A549 (cell line): ENCODE results near the gene RPS14. TPM values are rescaled to one million over a fixed set of nuclear protein-coding genes. Genes with fewer than 3 reads are reported as not detected.
A peak's percentile ranks its signal among the peaks of the same experiment; 100 is the strongest.

Source experiments
- ATAC-seq, 2 experiments: fragments of 200-7000 bp in 1 of 2; fragments of >200 bp in 1 of 2; cut with Nextera tagmentation in 1 of 2; cut with Tn5 transposase in 1 of 2; 3 replicates each; pipeline versions ENCODE4 v1.8.0 to v1.9.1; 2018 to 2020; ENCODE audit warnings: mild to moderate bottlenecking in 1 of 2, moderate library complexity in 1 of 2
- CTCF ChIA-PET: fragments of 300-600 bp; sonication (Branson Sonifier 250); formaldehyde crosslinking; extraction: SDS; loops from one replicate; lab custom pipeline; 2021; ENCODE audit warnings: antibody characterized with exemption, inconsistent platforms; lab: Yijun Ruan, JAX
- POLR2A ChIA-PET: fragments of 350-600 bp; formaldehyde crosslinking; extraction: SDS; loops from one replicate; lab custom pipeline; 2021; ENCODE audit warnings: antibody characterized with exemption, inconsistent platforms; lab: Yijun Ruan, JAX
- DNase-seq, 2 experiments: peaks; one replicate each; pipeline versions ENCODE4 v3.0.0 to v3.0.0-alpha.2; 2011 to 2016; ENCODE audit warnings: low read depth in 1 of 2, low spot score in 1 of 2
- FAIRE-seq: peaks from 2 replicates; lab custom pipeline; 2011; peaks lifted over from hg19 to GRCh38; lab: Jason Lieb, UNC
- H3K27ac ChIP-seq, 2 experiments: fragments of >200 bp; sonication (Bioruptor Twin); formaldehyde crosslinking; 3 replicates each; pipeline ENCODE4 v1.5.1; 2016 to 2017
- H3K4me1 ChIP-seq: fragments of >200 bp; sonication (Bioruptor Twin); formaldehyde crosslinking; 3 replicates; pipeline ENCODE4 v1.6.1; 2016
- H3K4me2 ChIP-seq: fragments of >200 bp; sonication (Bioruptor Twin); formaldehyde crosslinking; 3 replicates; pipeline ENCODE4 v1.6.1; 2016
- H3K4me3 ChIP-seq: fragments of >200 bp; sonication (Bioruptor Twin); formaldehyde crosslinking; 3 replicates; pipeline ENCODE4 v1.5.1; 2016
- H3K9me3 ChIP-seq: fragments of >200 bp; sonication (Bioruptor Twin); formaldehyde crosslinking; 3 replicates; pipeline ENCODE4 v1.6.1; 2016
- BHLHE40 ChIP-seq: IDR thresholded peaks from 2 replicates; pipeline ENCODE4 v1.6.1; 2012; ENCODE audit warnings: low read depth, low read length, inconsistent platforms
- CEBPB ChIP-seq, 2 experiments: fragments of >200 bp in 1 of 2; sonication (Bioruptor Twin) in 1 of 2; formaldehyde crosslinking in 1 of 2; IDR thresholded peaks; 2 replicates each; pipeline ENCODE4 v1.6.1; 2012 to 2016
- CHD4 ChIP-seq: fragments of 200-600 bp; sonication (generic); IDR thresholded peaks from 2 replicates; pipeline ENCODE4 v1.6.1; 2016; ENCODE audit warnings: antibody characterized with exemption, mild to moderate bottlenecking, borderline replicate concordance
- FOSB ChIP-seq: fragments of 250-450 bp; sonication (Bioruptor Pico); IDR thresholded peaks from 2 replicates; pipeline ENCODE4 v1.5.0; 2020; ENCODE audit warnings: mild to moderate bottlenecking, moderate library complexity
- GATA3 ChIP-seq: IDR thresholded peaks from 2 replicates; pipeline ENCODE4 v1.6.1; 2012; ENCODE audit warnings: borderline replicate concordance
- HDAC2 ChIP-seq: fragments of 200-600 bp; sonication (generic); IDR thresholded peaks from 2 replicates; pipeline ENCODE4 v1.6.1; 2016
- HOXA7 ChIP-seq: fragments of 250-450 bp; sonication (Bioruptor Pico); IDR thresholded peaks from 2 replicates; pipeline ENCODE4 v1.5.0; 2020; ENCODE audit warnings: mild to moderate bottlenecking, moderate library complexity
- JUN ChIP-seq, 2 experiments: fragments of >200 bp; sonication (Bioruptor Twin); formaldehyde crosslinking; IDR thresholded peaks; 2 replicates in 1 of 2; 3 replicates in 1 of 2; pipeline ENCODE4 v1.6.1; 2016 to 2017
- KDM1A ChIP-seq: fragments of 200-600 bp; sonication (generic); IDR thresholded peaks from 2 replicates; pipeline ENCODE4 v1.6.1; 2016; ENCODE audit warnings: low read depth, mild to moderate bottlenecking
- MAZ ChIP-seq: fragments of 150-350 bp; IDR thresholded peaks from 2 replicates; pipeline ENCODE4 v1.6.1; 2014; ENCODE audit warnings: antibody characterized with exemption, low read depth, low read length, borderline replicate concordance
- NFE2L2 ChIP-seq: fragments of 150-350 bp; conservative IDR thresholded peaks from 2 replicates; pipeline ENCODE4 v1.6.1; 2014; ENCODE audit warnings: low read length
- NPAS2 ChIP-seq: fragments of 250-450 bp; sonication (Bioruptor Pico); IDR thresholded peaks from 2 replicates; pipeline ENCODE4 v1.8.0; 2022; ENCODE audit warnings: mild to moderate bottlenecking, moderate library complexity, borderline replicate concordance
- RAD21 ChIP-seq, 2 experiments: fragments of >200 bp in 1 of 2; sonication (Bioruptor Twin) in 1 of 2; formaldehyde crosslinking in 1 of 2; IDR thresholded peaks in 1 of 2; conservative IDR thresholded peaks in 1 of 2; 2 replicates in 1 of 2; 3 replicates in 1 of 2; pipeline ENCODE4 v1.6.1; 2012 to 2018; ENCODE audit warnings: inconsistent platforms in 1 of 2
- RARB ChIP-seq: fragments of 250-450 bp; sonication (Bioruptor Pico); IDR thresholded peaks from 2 replicates; pipeline ENCODE4 v1.8.0; 2021; ENCODE audit warnings: mild to moderate bottlenecking, moderate library complexity
- RCOR1 ChIP-seq: fragments of 150-350 bp; IDR thresholded peaks from 2 replicates; pipeline ENCODE4 v1.6.1; 2014; ENCODE audit warnings: antibody characterized with exemption, low read length, low read depth
- RFX5 ChIP-seq: fragments of 450-650 bp; IDR thresholded peaks from 2 replicates; pipeline ENCODE4 v1.7.1; 2014; ENCODE audit warnings: antibody characterized with exemption, mild to moderate bottlenecking, moderate library complexity
- TP53 ChIP-seq: fragments of 250-450 bp; sonication (Bioruptor Pico); IDR thresholded peaks from 2 replicates; pipeline ENCODE4 v1.5.0; 2021; ENCODE audit warnings: mild to moderate bottlenecking, moderate library complexity
- ZFP36 ChIP-seq: fragments of 450-650 bp; IDR thresholded peaks from 2 replicates; pipeline ENCODE4 v1.6.1; 2014; ENCODE audit warnings: borderline replicate concordance; ENCODE audit not compliant: partially characterized antibody
- ZSCAN20 ChIP-seq: fragments of 250-450 bp; sonication (Bioruptor Pico); IDR thresholded peaks from 2 replicates; pipeline ENCODE4 v1.8.0; 2022; ENCODE audit warnings: mild to moderate bottlenecking, moderate library complexity
- WGBS: methylation state at CpG from one replicate; pipeline ENCODE4 v1.1.6; 2017; ENCODE audit errors: missing lambda C conversion rate; 5-methylcytosine and 5-hydroxymethylcytosine counted together
- polyA plus RNA-seq, 4 experiments: library from polyadenylated mRNA; depleted of rRNA in 3 of 4; stranded (reverse); fragments of >200 nt; fragmentation: RNase III in 1 of 4; extraction: RNeasy Plus Mini Kit Qiagen cat#74134 plus additional on column Dnase treatment in 1 of 4; gene quantifications; 2 replicates in 3 of 4; 3 replicates in 1 of 4; pipeline ENCODE4 v1.2.3, GENCODE V29; 2011 to 2017
- TF ChIP-seq, protein P1 (sequence below): fragments of 200-600 bp; sonication (generic); IDR thresholded peaks from 2 replicates; pipeline ENCODE4 v1.6.1; 2016; ENCODE audit warnings: antibody characterized with exemption, mild to moderate bottlenecking, moderate library complexity
- TF ChIP-seq, protein P2 (sequence below): fragments of 150-350 bp; IDR thresholded peaks from 2 replicates; pipeline ENCODE4 v1.6.1; 2014; ENCODE audit warnings: low read depth, mild to moderate bottlenecking, low read length

RPS14 gene
- polyA plus RNA-seq, 2 of the 4 experiments (the other 2 are of a cell fraction), result 3,794 to 3,799 TPM

DNA sequence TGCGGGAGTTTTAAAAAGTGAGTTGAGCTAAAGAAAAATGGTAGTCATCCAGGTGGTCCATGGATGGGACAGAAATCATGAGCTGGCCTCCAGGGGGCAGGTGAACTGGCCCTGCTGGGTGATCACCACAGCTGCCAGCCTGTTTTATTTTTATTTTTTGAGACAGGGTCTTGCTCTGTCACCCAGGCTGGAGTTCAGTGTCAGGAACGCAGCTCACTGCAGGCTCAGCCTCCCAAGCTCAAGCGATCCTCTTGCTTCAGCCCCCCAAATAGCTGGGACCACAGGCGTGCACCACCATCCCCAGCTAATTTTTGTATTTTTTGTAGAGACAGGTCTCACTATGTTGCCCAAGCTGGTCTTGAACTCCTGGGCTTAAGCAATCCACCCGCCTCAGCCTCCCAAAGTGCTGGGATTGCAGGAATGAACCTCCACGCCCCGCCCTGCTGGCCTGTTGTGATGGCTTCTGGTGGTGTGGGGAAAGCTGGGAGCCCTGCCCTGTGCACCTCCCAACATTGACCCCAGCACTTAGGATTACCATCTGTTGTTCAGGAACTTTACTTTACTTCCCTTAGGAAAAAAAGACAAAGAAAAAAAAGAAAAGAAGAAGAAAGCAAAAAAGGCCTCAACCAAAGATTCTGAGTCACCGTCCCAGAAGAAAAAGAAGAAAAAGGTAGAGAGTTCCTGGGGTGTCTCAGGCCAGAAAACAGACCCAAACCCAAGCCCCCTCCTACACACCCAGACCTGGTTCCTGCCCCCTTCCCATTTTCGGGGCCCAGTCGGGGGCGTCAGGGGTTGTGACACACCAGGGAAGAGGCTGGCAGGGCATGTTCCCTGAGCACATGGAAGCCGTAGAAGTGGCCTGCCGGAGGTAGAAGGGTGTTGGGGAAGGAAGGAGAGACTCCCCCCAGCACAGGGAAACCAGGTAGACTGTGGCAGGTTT is 51.5 kb downstream of the RPS14 start:
- H3K9me3 ChIP-seq, result no peaks in the 10 kb centered on the region
- H3K4me1 ChIP-seq, result no peaks in the 10 kb centered on the region
- TF ChIP-seq CHD4 (no peak), RAD21 (conservative IDR thresholded peaks at IDR 0.05 in 1 of 2, IDR thresholded peaks at IDR 0.05 in 1 of 2) (no peak), NFE2L2 (no peak), HDAC2 (no peak), HOXA7 (CRISPR knock-in tag) (no peak), KDM1A (no peak), RCOR1 (no peak), RARB (CRISPR knock-in tag) (no peak), FOSB (CRISPR knock-in tag) (no peak), TP53 (CRISPR knock-in tag) (no peak)
- POLR2A ChIA-PET, result no interaction called here
- no peak overlapping the region for H3K4me2 ChIP-seq
- no peak overlapping the region for H3K27ac ChIP-seq
- FAIRE-seq (no peak), ATAC-seq (peak; percentile 16 to 26; a peak in 5 of 6 replicates), DNase-seq (no peak)
- no peak overlapping the region for H3K4me3 ChIP-seq
- 91% methylated on average over 13 of the region's 13 CpGs for WGBS
- CTCF ChIA-PET, result interaction anchor here (0.8 to 2.5 kb wide), 9 partner anchors 11 to 268 kb away, joined by 3 to 11 read pairs (median 4); partner anchors contain the start of gene ARSI

DNA sequence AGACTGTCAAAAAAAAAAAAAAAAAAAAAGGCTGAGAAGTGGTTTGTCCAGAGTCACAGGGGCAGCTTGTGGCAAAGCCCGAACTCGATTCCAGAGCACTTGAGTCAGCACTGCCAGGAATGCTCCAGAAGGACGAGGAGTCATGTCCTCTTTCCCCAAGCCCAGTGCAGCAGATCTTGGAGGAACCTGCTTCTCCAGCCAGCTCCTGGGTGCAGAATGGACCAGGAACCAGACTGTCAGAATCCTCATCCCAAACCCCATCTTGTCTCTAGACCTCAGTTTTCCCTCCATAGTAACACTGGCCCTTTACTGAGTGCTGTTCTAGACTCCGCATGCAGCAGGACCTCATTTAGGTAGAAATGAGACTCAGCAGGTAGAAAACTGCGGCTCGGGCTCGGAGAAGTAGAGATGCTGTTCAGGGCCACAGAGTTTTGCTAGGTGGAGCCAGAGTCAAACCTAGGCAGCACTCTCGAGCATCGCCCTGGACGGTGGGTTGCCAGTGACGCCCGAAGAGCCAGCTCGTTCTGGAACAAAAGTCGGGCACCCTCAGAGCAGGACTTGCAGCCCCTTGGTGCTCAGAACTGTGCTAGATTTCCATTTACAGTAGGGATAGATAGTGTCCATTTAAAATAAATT is 52.3 kb downstream of the RPS14 start:
- no peak overlapping the region for H3K4me3 ChIP-seq
- FAIRE-seq, result no peak
- no peaks in the 10 kb centered on the region for H3K4me1 ChIP-seq
- ChIA-PET CTCF (interaction anchor here (0.8 to 2.5 kb wide), 7 partner anchors 14 to 268 kb away, joined by 3 to 11 read pairs (median 4); partner anchors contain the start of gene ARSI), POLR2A (interaction anchor here (0.7 kb wide), 1 partner anchor 39 kb away, joined by 10 read pairs; no protein-coding TSS in a partner anchor)
- TF ChIP-seq BHLHE40 (no peak), JUN (IDR thresholded peaks at IDR 0.05) (no peak), ZSCAN20 (CRISPR knock-in tag) (no peak), MAZ (no peak), GATA3 (no peak), CEBPB (IDR thresholded peaks at IDR 0.05) (no peak), NFE2L2 (no peak), ZFP36 (no peak), NPAS2 (CRISPR knock-in tag) (no peak), RFX5 (no peak), RCOR1 (no peak)
- TF ChIP-seq, protein P1, sequence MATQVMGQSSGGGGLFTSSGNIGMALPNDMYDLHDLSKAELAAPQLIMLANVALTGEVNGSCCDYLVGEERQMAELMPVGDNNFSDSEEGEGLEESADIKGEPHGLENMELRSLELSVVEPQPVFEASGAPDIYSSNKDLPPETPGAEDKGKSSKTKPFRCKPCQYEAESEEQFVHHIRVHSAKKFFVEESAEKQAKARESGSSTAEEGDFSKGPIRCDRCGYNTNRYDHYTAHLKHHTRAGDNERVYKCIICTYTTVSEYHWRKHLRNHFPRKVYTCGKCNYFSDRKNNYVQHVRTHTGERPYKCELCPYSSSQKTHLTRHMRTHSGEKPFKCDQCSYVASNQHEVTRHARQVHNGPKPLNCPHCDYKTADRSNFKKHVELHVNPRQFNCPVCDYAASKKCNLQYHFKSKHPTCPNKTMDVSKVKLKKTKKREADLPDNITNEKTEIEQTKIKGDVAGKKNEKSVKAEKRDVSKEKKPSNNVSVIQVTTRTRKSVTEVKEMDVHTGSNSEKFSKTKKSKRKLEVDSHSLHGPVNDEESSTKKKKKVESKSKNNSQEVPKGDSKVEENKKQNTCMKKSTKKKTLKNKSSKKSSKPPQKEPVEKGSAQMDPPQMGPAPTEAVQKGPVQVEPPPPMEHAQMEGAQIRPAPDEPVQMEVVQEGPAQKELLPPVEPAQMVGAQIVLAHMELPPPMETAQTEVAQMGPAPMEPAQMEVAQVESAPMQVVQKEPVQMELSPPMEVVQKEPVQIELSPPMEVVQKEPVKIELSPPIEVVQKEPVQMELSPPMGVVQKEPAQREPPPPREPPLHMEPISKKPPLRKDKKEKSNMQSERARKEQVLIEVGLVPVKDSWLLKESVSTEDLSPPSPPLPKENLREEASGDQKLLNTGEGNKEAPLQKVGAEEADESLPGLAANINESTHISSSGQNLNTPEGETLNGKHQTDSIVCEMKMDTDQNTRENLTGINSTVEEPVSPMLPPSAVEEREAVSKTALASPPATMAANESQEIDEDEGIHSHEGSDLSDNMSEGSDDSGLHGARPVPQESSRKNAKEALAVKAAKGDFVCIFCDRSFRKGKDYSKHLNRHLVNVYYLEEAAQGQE, result no peak
- TF ChIP-seq, protein P2, sequence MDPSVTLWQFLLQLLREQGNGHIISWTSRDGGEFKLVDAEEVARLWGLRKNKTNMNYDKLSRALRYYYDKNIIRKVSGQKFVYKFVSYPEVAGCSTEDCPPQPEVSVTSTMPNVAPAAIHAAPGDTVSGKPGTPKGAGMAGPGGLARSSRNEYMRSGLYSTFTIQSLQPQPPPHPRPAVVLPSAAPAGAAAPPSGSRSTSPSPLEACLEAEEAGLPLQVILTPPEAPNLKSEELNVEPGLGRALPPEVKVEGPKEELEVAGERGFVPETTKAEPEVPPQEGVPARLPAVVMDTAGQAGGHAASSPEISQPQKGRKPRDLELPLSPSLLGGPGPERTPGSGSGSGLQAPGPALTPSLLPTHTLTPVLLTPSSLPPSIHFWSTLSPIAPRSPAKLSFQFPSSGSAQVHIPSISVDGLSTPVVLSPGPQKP, result no peak
- no peak for DNase-seq
- no peaks in the 10 kb centered on the region for H3K9me3 ChIP-seq
- ATAC-seq, result no peak
- WGBS, result 94% methylated on average over 14 of the region's 14 CpGs
- H3K4me2 ChIP-seq, result no peak overlapping the region
- H3K27ac ChIP-seq, result no peak overlapping the region
